SU-DHL-6 (cell line): ENCODE data around the gene SERINC5.

Experiments
- H2AFZ ChIP-seq: fragments of 200-600 bp; sonication (generic); 2 replicates; pipeline ENCODE4 v1.6.1; 2014; ENCODE audit warnings: low read depth, mild to moderate bottlenecking, moderate library complexity, mixed read lengths, antibody characterized with exemption, low read length; ENCODE audit not compliant: severe bottlenecking
- H3F3A ChIP-seq: fragments of 200-600 bp; shearing (Covaris generic); 2 replicates; pipeline ENCODE4 v1.6.0; 2016; ENCODE audit warnings: antibody characterized with exemption, mild to moderate bottlenecking; ENCODE audit not compliant: insufficient read depth
- H3K27ac ChIP-seq: fragments of 200-600 bp; sonication (generic); 2 replicates; pipeline ENCODE4 v1.5.1; 2016; ENCODE audit warnings: low read depth, mild to moderate bottlenecking, low read length, moderate library complexity, mixed read lengths
- H3K27me3 ChIP-seq: fragments of 200-600 bp; sonication (generic), shearing (Covaris generic); 2 replicates; pipeline ENCODE4 v1.6.0; 2014; ENCODE audit warnings: mild to moderate bottlenecking, low read length
- H3K36me3 ChIP-seq: fragments of 200-600 bp; sonication (generic); 2 replicates; pipeline ENCODE4 v1.6.1; 2014; ENCODE audit warnings: mild to moderate bottlenecking, low read length, mixed read lengths
- H3K4me2 ChIP-seq: fragments of 300-600, 200-600 bp; shearing (Covaris generic), sonication (generic); 2 replicates; pipeline ENCODE4 v1.6.0; 2014; ENCODE audit warnings: low read length, low read depth, mild to moderate bottlenecking; ENCODE audit not compliant: poor library complexity, severe bottlenecking
- H3K4me3 ChIP-seq: fragments of 200-600 bp; sonication (generic); 2 replicates; pipeline ENCODE4 v1.5.1; 2014; ENCODE audit warnings: antibody characterized with exemption, low read length, mild to moderate bottlenecking, mixed read lengths; ENCODE audit not compliant: insufficient read depth, poor library complexity, severe bottlenecking
- H3K79me2 ChIP-seq: fragments of 200-600 bp; sonication (generic); 2 replicates; pipeline ENCODE4 v1.6.1; 2014; ENCODE audit warnings: mild to moderate bottlenecking, low read length, moderate library complexity; ENCODE audit not compliant: insufficient read depth
- H3K9ac ChIP-seq: fragments of 200-600 bp; sonication (generic); 2 replicates; pipeline ENCODE4 v1.7.0; 2014; ENCODE audit warnings: mild to moderate bottlenecking, low read length
- H3K9me2 ChIP-seq: fragments of 200-600 bp; sonication (generic); replicated peaks from 2 replicates; pipeline ENCODE4 v1.6.1; 2014; ENCODE audit warnings: low read length; ENCODE audit not compliant: insufficient read depth
- H3K9me3 ChIP-seq: fragments of 200-600 bp; sonication (generic); 2 replicates; pipeline ENCODE4 v1.6.1; 2014; ENCODE audit warnings: low read length, mixed read lengths; ENCODE audit not compliant: insufficient read depth
- H4K20me1 ChIP-seq: fragments of 200-600 bp; sonication (generic); 2 replicates; pipeline ENCODE4 v1.6.1; 2014; ENCODE audit warnings: low read depth, mild to moderate bottlenecking, antibody characterized with exemption, low read length, moderate library complexity, mixed read lengths
- EZH2phosphoT487 ChIP-seq: fragments of 200-600 bp; sonication (generic), shearing (Covaris generic); conservative IDR thresholded peaks from 2 replicates; pipeline ENCODE4 v1.6.1; 2018; ENCODE audit warnings: mild to moderate bottlenecking, antibody characterized with exemption, low read length, moderate library complexity, mixed read lengths
- TF ChIP-seq, protein P1 (sequence below): fragments of 200-600 bp; sonication (generic); IDR thresholded peaks from one replicate; pipeline ENCODE4 v1.5.1; 2017; ENCODE audit warnings: antibody characterized with exemption, mild to moderate bottlenecking, low read length, moderate library complexity; ENCODE audit not compliant: insufficient read depth, poor library complexity, severe bottlenecking

Gene SERINC5

DNA sequence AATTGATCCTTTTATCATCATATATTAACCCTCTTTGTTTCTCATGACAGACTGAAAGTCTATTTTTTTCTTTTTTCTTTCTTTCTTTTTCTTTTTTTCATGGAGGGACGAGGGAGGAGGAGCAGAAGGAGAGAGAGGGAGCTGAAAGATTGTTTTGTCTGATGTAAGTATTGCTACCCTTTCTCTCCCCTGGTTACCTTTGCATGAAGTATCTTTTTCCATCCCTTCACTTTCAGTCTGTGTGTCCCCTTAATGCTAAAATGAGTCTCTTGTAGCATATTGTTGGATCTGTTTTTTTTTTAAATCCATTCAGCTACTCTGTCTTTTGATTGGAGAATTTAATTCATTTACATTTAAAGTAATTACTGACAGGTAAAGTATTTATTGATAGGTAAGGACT is 27.5 kb upstream of the SERINC5 start:
- H3K9me2 ChIP-seq = no peaks in the 10 kb centered on the region
- TF ChIP-seq EZH2phosphoT487 = no peak
- TF ChIP-seq, protein P1, sequence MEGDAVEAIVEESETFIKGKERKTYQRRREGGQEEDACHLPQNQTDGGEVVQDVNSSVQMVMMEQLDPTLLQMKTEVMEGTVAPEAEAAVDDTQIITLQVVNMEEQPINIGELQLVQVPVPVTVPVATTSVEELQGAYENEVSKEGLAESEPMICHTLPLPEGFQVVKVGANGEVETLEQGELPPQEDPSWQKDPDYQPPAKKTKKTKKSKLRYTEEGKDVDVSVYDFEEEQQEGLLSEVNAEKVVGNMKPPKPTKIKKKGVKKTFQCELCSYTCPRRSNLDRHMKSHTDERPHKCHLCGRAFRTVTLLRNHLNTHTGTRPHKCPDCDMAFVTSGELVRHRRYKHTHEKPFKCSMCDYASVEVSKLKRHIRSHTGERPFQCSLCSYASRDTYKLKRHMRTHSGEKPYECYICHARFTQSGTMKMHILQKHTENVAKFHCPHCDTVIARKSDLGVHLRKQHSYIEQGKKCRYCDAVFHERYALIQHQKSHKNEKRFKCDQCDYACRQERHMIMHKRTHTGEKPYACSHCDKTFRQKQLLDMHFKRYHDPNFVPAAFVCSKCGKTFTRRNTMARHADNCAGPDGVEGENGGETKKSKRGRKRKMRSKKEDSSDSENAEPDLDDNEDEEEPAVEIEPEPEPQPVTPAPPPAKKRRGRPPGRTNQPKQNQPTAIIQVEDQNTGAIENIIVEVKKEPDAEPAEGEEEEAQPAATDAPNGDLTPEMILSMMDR = no peak
- no peaks in the 10 kb centered on the region for H3K9me3 ChIP-seq
- H3K36me3 ChIP-seq = no peaks in the 10 kb centered on the region
- H3K27ac ChIP-seq = no peak overlapping the region
- 0 out of 2 replicates have a peak, but pooled peaks cover 3% of the 10 kb centered on the region for H3F3A ChIP-seq
- H3K27me3 ChIP-seq = no peaks in the 10 kb centered on the region
- no peak overlapping the region for H2AFZ ChIP-seq
- H3K79me2 ChIP-seq = no peaks in the 10 kb centered on the region
- H4K20me1 ChIP-seq = no peaks in the 10 kb centered on the region
- no peak overlapping the region for H3K4me3 ChIP-seq
- H3K4me2 ChIP-seq = no peak overlapping the region
- H3K9ac ChIP-seq = no peak overlapping the region

DNA sequence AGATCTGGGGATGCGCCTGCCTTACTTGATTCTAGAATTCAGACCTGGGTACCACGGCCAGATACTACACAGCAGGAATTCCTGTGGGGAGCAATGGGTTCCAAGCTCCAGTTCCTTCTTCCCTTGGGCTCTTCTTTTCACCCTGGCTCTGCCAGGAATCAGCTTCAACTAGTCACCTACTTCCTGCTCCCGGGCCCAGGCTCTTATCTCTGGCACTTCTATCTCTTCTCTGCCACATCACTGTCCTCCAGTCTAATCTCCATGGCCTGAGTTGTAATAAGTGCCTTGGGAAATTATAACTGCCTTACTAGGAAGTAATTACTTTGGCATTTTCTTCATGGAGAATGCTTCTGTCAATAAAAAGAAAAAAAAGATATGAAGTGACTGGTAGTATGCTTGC is 26.2 kb upstream of the SERINC5 start:
- Histone ChIP-seq H3K9ac (no peak overlapping the region), H3K4me3 (no peak overlapping the region), H3F3A (0 out of 2 replicates have a peak, but pooled peaks cover 3% of the 10 kb centered on the region), H3K27me3 (no peaks in the 10 kb centered on the region), H3K79me2 (no peaks in the 10 kb centered on the region), H2AFZ (peak overlapping the region; percentile 17), H3K9me3 (no peaks in the 10 kb centered on the region), H3K4me2 (no peak overlapping the region), H3K36me3 (no peaks in the 10 kb centered on the region), H3K27ac (no peak overlapping the region), H4K20me1 (no peaks in the 10 kb centered on the region), H3K9me2 (no peaks in the 10 kb centered on the region)
- TF ChIP-seq EZH2phosphoT487 = no peak
- TF ChIP-seq, protein P1 = no peak

DNA sequence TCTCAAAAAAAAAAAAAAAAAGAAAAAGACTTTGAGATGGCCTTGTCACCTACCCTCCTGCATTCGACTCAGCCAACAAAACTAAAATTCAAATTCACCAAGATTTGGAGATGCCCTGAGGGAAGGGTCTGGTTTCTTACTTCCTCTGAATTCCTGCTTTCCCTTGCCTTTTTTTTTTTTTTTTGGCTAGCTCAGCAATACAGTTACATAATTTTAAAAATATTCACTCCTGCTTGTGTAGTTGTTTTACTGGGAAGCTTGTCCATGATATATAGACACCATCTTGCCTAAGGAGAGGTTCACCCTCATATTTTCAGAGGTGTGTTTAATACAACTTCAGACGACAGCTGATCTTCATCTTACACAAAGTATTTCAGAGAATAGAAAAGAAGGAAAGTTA is 21.3 kb upstream of the SERINC5 start:
- no peak overlapping the region for H3K9ac ChIP-seq

More for the DNA sequence above, 21.3 kb upstream of the SERINC5 start:
- H3K27ac ChIP-seq = no peak overlapping the region
- H4K20me1 ChIP-seq = no peaks in the 10 kb centered on the region
- no peaks in the 10 kb centered on the region for H3K9me3 ChIP-seq
- H3K4me3 ChIP-seq = no peak overlapping the region
- H3K27me3 ChIP-seq = no peaks in the 10 kb centered on the region
- H3K4me2 ChIP-seq = no peak overlapping the region
- H2AFZ ChIP-seq = no peak overlapping the region
- H3K79me2 ChIP-seq = no peaks in the 10 kb centered on the region
- no peaks in the 10 kb centered on the region for H3K9me2 ChIP-seq
- peaks cover 6% of the 10 kb centered on the region for H3F3A ChIP-seq
- TF ChIP-seq EZH2phosphoT487 = no peak
- TF ChIP-seq, protein P1 = no peak
- no peaks in the 10 kb centered on the region for H3K36me3 ChIP-seq
